ENCODE data around the gene KRTAP5-6. TPM values are rescaled to one million over a fixed set of nuclear protein-coding genes. Genes with fewer than 3 reads are reported as not detected.

KRTAP5-6 gene
- polyA plus RNA-seq, 1 donor (not counting 4 experiments of a cell fraction or from before 2014, with no cell fraction given): not detected

DNA sequence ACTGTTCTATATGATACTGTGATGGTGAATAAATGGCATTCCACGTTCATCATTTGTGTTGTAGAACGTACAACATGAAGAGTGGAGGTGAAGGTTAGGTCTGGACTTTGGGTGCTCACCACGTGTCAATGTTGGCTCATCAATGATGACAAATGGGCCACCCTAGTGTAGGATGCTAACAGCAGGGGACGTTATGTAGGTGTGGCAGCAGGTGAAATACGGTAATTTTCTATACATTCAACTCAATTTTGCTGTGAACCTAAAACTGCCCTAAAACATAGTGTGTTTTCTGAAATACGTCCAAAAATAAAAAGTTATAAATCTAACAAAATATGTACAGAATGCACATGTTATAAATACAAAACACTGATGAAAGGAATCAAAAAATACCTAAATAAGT is 6.2 kb downstream of the KRTAP5-6 start:
- Histone ChIP-seq H3K9me1 (ENCODE audit: control insufficient read depth, extremely low read depth, insufficient read depth, low read length) (no peaks in the 10 kb centered on the region), H3K9ac (ENCODE audit: control insufficient read depth, extremely low read depth, insufficient read depth, low read length) (no peak overlapping the region), H3K36me3 (ENCODE audit: control insufficient read depth in 2 of 2, extremely low read depth in 1 of 2, insufficient read depth in 2 of 2, low read length in 2 of 2) (no peaks in the 10 kb centered on the region), H3K9me3 (ENCODE audit: control insufficient read depth, low read depth, low read length) (no peaks in the 10 kb centered on the region), H3K27ac (ENCODE audit: control insufficient read depth, insufficient read depth, low read length) (no peak overlapping the region), H3K4me2 (ENCODE audit: control insufficient read depth, extremely low read depth, insufficient read depth, low read depth, low read length) (no peak overlapping the region), H2AFZ (ENCODE audit: control insufficient read depth, low read length) (no peak overlapping the region), H4K20me1 (ENCODE audit: control insufficient read depth, extremely low read depth, insufficient read depth, low read length) (no peaks in the 10 kb centered on the region), H3K4me3 (ENCODE audit: control insufficient read depth in 2 of 3, extremely low read depth in 1 of 3, insufficient read depth in 2 of 3, low read depth in 1 of 3, low read length in 3 of 3) (no peak overlapping the region), H3K4me1 (ENCODE audit: control insufficient read depth, extremely low read depth, insufficient read depth, low read length) (peaks cover 8% of the 10 kb centered on the region), H3K79me2 (ENCODE audit: control insufficient read depth, insufficient read depth, low read length) (no peaks in the 10 kb centered on the region), H3K27me3 (ENCODE audit: control insufficient read depth, extremely low read depth, insufficient read depth, low read length) (no peaks in the 10 kb centered on the region)
- dilution Hi-C loops (cut with MboI; ENCODE audit: extremely low pct_ligation_motif_present, low sequenced_read_pairs): no loop called here
- FAIRE-seq (no peak), DNase-seq (ENCODE audit: low read depth, low spot score) (no peak)
- TF ChIP-seq EZH2 (IDR thresholded peaks at IDR 0.05; ENCODE audit: low read length): no peak
- TF ChIP-seq, protein P1, sequence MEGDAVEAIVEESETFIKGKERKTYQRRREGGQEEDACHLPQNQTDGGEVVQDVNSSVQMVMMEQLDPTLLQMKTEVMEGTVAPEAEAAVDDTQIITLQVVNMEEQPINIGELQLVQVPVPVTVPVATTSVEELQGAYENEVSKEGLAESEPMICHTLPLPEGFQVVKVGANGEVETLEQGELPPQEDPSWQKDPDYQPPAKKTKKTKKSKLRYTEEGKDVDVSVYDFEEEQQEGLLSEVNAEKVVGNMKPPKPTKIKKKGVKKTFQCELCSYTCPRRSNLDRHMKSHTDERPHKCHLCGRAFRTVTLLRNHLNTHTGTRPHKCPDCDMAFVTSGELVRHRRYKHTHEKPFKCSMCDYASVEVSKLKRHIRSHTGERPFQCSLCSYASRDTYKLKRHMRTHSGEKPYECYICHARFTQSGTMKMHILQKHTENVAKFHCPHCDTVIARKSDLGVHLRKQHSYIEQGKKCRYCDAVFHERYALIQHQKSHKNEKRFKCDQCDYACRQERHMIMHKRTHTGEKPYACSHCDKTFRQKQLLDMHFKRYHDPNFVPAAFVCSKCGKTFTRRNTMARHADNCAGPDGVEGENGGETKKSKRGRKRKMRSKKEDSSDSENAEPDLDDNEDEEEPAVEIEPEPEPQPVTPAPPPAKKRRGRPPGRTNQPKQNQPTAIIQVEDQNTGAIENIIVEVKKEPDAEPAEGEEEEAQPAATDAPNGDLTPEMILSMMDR (optimal IDR thresholded peaks at IDR 0.05 in 1 of 3, IDR thresholded peaks at IDR 0.05 in 1 of 3, conservative IDR thresholded peaks at IDR 0.05 in 1 of 3; ENCODE audit: extremely low read depth in 1 of 3, insufficient read depth in 2 of 3, low read length in 3 of 3): no peak

DNA sequence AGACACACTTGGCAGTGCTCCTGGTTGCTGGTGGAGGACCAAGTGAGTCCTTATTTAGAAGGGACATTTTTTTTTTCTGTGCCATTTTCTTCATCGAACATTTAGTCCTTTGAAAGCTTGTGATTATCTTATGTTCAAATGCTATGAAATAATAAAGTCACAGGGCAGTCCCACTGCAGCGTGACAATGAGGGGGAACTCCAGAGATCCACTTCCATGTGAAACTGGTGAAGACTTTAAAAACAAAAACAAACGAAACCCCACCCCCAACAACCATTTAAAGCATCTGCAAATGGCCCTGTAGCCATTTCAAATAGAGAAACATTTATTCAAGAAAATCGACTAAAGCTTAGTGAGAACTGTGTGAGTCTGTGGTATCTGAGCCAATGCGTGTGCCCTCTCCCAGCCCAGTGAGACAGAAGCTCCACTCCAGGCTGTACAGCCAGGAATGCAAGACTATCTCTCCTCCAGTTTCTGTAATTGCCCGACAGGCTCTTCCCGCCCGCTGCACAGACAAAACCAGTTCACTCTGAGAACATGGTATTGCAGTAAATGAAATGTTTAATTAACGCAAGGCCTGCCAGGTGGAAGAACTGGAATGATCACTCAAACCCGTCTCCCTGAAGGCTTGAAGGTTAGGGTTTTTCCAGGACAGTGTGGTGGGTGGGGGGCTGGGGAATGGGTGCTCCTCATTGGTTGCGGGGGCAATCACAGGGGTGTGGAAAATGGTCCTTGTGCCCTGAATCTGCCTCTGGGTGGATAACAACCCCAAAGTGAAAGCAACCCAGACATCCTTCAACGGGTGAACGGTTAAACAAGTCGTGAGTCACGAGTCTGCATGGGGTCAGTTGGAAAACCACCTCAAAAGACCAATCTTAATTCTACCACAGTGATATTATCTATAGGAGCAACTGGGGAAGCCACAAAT is 8.4 kb downstream of the KRTAP5-6 start:
- Histone ChIP-seq H3K27ac (ENCODE audit: control insufficient read depth, insufficient read depth, low read length) (no peak overlapping the region), H3K9ac (ENCODE audit: control insufficient read depth, extremely low read depth, insufficient read depth, low read length) (no peak overlapping the region), H3K27me3 (ENCODE audit: control insufficient read depth, extremely low read depth, insufficient read depth, low read length) (peaks cover 4% of the 10 kb centered on the region), H3K4me1 (ENCODE audit: control insufficient read depth, extremely low read depth, insufficient read depth, low read length) (peaks cover 8% of the 10 kb centered on the region), H3K4me2 (ENCODE audit: control insufficient read depth, extremely low read depth, insufficient read depth, low read depth, low read length) (peak overlapping the region; percentile 68), H3K79me2 (ENCODE audit: control insufficient read depth, insufficient read depth, low read length) (no peaks in the 10 kb centered on the region), H2AFZ (ENCODE audit: control insufficient read depth, low read length) (peak overlapping the region; percentile 56), H3K36me3 (ENCODE audit: control insufficient read depth in 2 of 2, extremely low read depth in 1 of 2, insufficient read depth in 2 of 2, low read length in 2 of 2) (no peaks in the 10 kb centered on the region), H4K20me1 (ENCODE audit: control insufficient read depth, extremely low read depth, insufficient read depth, low read length) (no peaks in the 10 kb centered on the region), H3K9me3 (ENCODE audit: control insufficient read depth, low read depth, low read length) (no peaks in the 10 kb centered on the region), H3K9me1 (ENCODE audit: control insufficient read depth, extremely low read depth, insufficient read depth, low read length) (no peaks in the 10 kb centered on the region), H3K4me3 (ENCODE audit: control insufficient read depth in 2 of 3, extremely low read depth in 1 of 3, insufficient read depth in 2 of 3, low read depth in 1 of 3, low read length in 3 of 3) (peak overlapping the region in 2 of 3 experiments; percentile 30 to 36)
- no peak for DNase-seq (ENCODE audit: low read depth, low spot score)
- TF ChIP-seq EZH2 (IDR thresholded peaks at IDR 0.05; ENCODE audit: low read length): no peak
- TF ChIP-seq, protein P1 (optimal IDR thresholded peaks at IDR 0.05 in 1 of 3, IDR thresholded peaks at IDR 0.05 in 1 of 3, conservative IDR thresholded peaks at IDR 0.05 in 1 of 3; ENCODE audit: extremely low read depth in 1 of 3, insufficient read depth in 2 of 3, low read length in 3 of 3): no peak
- FAIRE-seq: no peak
- dilution Hi-C loops (cut with MboI; ENCODE audit: extremely low pct_ligation_motif_present, low sequenced_read_pairs): no loop called here
